Mammary epithelial cell (primary cell): ENCODE results near the gene TM7SF2.

ENCODE experiments used
- CTCF ChIP-seq, 2 donors: IDR thresholded peaks in 1 of 2; conservative IDR thresholded peaks in 1 of 2; 2 replicates each; pipeline ENCODE4 v1.5.1; 2011 to 2012; ENCODE audit warnings: inconsistent platforms in 2 of 2, low read length in 2 of 2, mild to moderate bottlenecking in 2 of 2, control low read depth in 1 of 2, low read depth in 1 of 2; ENCODE audit not compliant: insufficient read depth in 1 of 2; ENCODE audit errors: extremely low read depth in 1 of 2
- EZH2 ChIP-seq: IDR thresholded peaks from 2 replicates; pipeline ENCODE4 v1.6.1; 2012; ENCODE audit warnings: low read length, inconsistent platforms, borderline replicate concordance

DNA sequence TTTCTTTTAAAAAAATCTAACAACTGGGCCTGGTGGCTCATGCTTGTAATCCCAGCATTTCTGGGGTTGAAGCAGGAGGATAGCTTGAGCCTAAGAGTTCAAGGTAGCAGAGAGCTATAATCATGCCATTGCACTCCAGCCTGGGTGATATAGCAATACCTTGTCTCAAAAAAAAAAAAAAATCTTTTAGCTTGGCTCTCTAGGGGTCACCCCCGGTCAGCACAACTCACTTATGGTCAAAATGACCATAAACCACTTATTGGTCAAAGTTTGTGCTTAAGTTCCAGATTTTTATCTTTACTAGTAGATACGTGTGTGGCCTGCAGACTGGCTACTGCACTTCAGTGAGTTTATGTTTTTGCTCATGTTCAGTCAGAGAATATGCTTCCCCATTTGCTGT lies 52.0 kb downstream of the TM7SF2 start:
- TF ChIP-seq CTCF (conservative IDR thresholded peaks at IDR 0.05 in 1 of 2, IDR thresholded peaks at IDR 0.05 in 1 of 2; ENCODE audit: extremely low read depth in 1 of 2, insufficient read depth in 1 of 2, low read depth in 1 of 2, low read length in 2 of 2) (no peak), EZH2 (no peak)
